Measurements from ENCODE around the gene STX4.
"Not testable (repeated sequence)": the region's sequence is repeated elsewhere in the genome, so short reads cannot be mapped to it uniquely, and the experiment has no call there.

Gene STX4

DNA sequence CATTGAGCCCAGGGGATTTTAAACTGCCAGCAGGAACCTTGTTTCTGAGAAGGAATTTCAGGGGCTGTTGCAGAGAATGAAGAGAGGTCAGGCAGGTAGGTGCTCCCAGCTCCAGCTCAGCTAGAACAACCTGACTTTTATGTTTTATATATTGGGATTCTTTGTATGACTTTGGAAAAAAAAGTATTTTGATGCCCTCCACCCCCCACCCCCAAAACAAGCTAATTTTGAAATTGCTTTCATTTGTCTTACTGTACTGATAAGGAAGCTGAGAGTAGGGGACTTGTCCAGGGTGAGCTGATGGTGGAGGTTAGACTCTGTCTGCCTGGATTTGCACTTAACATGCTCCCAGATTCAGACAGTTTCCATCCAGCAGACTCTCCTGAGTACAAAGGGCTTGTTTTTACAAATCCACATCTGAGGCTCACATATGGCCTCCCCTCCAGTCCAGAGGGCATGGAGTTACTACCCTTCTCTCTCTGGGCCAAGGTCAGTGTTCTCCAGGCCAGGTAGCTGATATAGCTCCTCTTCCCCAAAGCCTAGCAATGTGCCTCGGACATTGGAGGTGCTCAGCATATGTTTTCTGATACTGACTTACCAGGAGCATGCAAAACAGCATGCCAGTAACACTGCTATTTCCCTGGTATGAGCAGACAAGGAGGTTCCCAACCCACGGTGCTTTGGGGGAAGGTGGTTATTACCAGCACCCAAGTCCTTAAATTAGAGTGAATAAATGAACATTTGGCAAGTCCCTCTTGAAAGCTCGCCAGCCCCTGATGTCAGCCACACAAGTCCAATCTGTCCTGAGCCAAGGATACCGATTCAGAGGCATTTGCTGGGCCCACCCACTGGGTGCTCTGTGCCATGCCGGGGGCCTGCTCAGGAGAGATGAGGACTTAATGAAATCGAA is 34.3 kb upstream of the STX4 start:
- DNase-seq, result no peak

DNA sequence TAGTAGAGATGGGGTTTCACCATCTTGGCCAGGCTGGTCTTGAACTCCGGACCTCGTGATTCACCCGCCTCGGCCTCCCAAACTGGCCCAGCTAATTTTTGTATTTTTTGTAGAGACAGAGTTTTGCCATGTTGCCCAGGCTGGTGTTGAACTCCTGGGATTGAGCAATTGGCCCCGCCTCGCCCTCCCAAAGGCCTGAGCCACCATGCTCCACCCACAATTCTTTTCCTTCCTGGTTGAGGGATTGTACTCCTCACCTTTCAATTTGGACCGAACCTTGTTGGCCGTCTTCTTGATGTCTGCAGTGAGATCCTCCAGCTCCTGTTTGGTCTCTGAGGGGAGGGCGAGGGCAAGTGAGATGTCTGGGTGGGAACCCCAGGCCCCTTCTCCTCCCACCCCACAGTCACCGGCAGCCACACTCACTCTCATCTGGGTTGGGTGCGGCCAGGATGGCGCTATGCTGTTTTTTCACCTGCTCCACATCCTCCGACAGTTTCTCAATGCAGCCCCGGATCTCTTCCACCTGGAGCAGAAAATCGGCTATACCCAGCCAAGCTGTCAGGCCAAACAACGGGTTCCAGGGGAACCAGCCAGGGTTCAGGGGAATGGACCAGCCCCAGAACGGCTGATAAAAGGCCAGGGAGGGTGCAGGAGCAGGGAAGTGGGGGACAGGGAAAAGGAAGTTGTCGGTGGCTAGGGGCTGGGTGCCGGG is 32.5 kb upstream of the STX4 start:
- no peak for DNase-seq

DNA sequence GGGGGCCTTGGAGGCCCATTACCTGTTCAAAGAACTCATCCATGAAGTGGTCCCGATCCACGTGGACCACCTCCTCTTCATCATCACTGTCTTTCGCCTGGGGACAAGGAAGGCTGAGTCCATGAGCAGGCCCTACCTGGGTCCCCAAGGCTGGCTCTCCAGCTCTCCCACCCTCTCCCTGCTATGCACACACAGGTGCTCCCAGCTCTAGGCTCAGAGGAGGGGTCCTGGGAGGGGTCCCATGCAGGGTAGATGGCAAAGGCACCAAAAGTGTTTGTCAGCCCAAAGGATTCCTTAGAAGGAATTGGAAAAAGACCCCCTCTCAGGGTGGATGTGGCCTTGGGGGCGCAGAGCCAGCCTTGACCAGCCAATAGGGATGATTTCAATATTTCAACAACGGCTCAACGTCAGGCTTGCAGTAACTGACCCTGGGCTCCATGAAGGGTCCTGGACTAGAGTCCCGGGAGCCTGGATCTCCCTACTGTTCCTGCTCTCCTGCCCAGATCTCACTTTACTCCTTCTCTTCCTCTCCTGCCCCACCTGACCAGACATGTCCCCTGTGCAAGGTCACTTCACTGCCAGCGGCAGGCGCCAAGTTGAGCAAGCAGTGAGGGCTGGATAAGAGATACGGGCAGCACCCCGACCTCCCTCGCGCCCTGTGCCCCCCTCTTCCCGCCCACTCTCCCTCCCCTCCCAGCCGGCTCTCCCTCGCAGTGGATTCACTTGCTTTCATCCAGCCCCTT is 31.7 kb upstream of the STX4 start:
- DNase-seq, result no peak

DNA sequence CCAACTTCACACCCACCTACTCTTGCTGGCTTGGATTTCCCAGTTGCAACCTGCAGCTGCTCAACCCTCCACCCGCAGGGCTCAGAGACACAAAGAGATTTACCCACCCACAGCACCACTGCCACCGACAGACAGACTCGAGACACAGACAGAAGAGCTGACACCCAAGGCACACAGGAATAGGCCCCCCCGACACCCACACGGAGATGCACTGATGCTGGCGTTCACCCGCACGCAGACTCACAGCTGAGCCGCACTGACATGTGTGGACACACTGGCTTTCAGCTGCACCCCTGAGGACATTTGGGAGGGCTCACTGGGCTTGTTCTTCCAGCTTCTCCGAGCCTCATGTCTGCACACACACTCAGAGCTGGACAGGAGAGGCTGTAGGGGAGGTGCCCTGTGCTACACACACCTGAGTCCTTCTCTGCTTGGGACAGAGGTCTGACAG is 31.1 kb upstream of the STX4 start:
- no peak for DNase-seq

DNA sequence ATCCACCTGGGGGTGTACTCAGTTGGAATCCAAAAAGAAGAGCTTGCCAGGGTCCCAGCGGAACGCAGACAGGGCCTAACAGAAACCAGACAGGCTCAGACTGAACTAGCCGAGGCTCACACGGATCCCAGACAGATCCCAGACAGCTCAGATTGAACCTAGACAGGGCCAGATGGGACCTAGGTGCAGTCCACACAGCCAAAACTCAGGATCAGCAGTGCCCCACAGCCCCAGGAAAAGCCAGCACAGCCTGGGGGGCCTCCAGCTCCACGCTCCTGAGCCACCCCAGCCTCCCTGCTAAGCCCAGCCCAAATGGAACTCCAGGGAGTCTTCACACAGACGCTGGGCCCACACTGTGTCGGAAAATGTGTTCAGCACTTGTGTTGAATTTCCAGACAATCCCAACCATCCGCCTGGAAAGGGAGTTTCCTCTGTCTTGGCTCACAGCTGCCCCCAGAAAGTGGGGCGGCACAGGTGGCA is 30.5 kb upstream of the STX4 start:
- no peak for DNase-seq

DNA sequence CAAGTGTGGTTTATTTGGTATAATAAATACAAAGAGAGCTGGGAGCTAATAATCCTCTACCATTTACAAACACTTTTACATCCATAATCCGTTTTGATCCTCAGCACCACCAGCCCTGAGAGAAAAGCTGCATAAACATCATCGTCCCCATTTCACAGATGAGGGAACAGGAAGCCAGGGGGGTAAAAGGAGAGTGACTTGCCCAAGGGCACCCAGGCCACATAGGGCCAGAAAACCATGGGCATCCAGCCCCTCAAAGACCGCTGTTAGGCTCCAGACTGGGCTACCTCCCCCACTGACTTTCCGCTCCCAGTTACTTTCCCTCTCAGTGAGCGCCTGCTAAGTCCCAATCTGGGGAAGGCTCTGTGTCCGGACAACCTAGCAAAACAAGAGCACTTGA is 29.6 kb upstream of the STX4 start:
- no peak for DNase-seq

DNA sequence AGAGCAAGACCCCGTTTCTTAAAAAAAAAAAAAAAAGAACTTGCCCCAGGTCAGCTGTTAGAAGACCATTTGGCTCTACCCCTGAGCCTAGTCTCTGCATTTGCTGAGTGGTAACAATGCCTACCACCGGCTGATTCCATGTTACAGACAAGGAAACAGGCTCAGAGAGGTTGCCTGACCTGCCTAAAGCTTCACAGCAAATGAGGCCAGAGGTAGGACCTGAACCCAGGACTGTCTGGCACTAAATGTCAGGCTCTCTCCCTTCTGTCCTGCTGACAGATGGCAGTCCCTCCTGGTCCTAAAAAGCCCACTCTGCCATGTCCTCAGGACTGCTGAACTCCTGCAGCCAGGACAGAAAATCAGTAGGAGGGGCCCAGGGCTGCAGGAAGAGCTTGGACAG is 28.7 kb upstream of the STX4 start:
- no peak for DNase-seq

DNA sequence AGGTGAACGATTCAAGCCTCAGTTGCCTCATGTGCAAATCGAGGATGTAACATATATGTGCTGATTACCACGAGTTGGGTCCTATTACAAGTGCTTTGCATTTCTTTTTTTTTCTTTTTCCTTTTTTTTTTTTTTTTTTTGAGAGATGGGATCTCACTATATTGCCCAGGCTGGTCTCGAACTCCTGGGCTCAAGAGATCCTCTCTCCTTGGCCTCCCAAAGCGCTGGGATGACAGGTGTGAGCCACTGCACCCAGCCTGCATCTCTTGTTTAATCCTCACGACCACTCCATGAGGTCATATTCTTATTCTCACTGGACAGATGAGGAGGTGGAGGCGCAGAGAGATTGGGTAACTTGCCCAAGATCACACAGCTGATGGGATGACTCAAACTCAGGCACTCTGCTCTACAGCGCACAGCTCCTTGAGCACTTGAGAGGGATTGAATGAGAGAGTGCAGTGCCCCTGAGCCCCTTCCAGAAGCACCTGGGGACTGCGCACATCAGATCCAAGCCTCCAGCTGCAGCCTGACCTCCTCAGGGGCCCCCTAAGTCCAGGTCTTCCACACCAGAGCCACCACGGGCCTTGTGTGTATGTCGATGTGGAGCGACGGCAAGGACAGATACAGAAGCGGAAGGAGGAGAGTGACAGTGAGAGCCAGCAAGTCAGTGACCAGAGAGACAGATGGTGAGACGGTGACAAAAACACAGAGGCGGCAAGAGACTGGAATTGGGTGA is 27.8 kb upstream of the STX4 start:
- no peak for DNase-seq

DNA sequence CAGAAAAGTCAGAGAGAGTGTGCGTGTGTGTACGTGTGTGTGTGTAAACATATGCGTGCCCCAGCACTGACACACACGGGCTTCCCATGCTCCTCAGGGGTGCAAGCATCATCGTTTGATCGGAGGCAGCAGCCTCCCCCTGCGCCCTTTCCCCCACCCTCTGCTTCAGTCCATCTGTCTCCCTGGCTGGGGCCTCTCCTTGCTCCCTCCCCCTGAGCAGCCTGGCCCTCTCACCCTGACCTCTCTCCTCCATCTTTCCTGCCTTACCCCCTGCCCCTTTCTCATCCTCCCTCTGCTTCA is 27.3 kb upstream of the STX4 start:
- no peak for DNase-seq

DNA sequence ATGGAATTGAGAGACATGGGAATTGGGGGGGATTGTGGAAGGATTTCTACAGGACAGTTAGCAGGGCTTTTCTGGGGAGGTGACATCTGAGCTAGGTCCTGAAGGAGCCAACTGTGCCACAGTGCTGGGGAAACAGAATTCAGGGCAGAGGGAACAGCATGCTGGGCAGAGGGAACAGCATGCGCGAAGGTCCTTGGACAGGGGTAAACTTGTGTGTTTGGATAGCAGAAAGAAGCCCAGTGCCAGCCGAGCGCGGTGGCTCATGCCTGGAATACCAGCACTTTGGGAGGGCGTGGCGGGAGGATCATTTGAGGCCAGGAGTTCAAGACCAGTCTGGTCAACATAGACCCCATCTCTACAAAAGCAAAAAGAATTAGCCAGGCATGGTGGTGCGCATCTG is 26.8 kb upstream of the STX4 start:
- DNase-seq, result no peak

DNA sequence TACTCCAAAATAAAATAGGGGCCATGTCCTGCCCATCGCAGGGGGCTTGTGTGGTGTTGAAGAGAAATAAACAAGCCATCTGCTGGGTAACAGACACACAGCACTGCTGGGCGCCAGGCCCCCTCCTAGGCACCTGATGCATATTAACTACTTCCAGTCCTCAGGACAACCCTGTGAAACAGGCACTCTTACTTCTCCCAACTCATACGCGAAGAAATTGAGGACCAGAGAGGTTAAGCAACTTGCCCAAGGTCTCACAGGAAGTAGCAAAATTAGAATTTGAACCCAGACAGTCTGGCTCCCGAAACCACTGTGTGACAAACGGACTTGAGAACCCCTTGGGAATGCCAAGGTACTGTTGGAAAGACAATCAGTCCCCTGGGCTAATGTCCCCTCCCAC is 25.7 kb upstream of the STX4 start:
- DNase-seq, result no peak

DNA sequence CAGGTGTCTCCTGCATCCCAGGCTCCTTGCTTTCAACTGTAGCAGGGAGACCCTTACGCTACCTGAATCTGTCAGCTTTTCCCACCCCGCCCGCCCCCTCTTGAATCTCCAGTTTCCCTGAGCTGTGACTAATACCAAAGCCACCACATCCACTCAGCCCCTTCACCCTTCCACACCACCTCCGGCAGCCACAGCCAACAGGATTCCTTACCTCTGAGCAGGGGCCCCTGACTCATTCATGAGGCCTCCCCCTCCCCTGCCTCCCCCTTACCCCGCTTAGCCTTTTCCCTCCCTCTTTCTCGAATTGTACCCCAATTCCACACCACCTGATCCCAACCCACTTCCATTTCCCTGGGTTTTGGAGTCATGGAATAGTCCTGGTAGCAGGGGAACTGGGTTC is 25.2 kb upstream of the STX4 start:
- DNase-seq, result no peak

DNA sequence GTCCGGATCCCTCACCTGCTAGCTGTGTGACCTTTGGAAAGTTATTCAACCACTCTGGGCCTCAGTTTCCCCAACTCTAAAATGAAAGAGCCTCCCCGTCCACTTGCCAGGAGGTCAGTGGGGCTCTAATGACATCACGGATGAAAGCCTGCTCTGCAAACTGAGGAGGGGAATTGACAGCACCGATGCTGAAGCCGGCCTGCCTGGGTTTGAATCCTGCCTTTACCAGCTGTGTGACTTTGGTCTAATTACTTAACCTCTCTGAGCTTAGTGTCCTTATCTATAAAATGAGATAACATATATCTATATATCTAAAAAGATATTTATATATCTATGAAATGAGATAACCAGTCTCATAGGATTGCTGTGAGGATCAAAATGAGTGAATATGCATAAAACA is 24.8 kb upstream of the STX4 start:
- DNase-seq, result no peak

DNA sequence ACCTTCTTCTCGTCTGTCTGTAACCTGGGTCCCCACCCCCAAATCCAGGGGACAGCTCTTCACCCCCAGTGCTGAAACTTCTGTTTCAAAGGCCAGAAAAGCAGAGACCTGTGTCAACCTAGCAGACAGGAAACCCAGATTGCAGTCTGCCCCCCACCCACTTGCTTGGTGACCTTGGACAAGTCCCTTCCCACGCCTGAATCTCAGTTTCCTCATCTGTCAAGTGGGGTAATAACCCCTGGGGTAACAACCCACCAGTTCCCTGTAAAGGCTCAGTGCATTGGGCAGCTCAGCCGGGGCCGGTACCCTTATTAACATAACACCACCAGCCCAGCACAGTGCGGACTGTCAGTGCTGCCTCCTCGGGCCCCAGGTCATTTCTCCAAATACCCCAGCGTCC is 24.2 kb upstream of the STX4 start:
- DNase-seq, result no peak

DNA sequence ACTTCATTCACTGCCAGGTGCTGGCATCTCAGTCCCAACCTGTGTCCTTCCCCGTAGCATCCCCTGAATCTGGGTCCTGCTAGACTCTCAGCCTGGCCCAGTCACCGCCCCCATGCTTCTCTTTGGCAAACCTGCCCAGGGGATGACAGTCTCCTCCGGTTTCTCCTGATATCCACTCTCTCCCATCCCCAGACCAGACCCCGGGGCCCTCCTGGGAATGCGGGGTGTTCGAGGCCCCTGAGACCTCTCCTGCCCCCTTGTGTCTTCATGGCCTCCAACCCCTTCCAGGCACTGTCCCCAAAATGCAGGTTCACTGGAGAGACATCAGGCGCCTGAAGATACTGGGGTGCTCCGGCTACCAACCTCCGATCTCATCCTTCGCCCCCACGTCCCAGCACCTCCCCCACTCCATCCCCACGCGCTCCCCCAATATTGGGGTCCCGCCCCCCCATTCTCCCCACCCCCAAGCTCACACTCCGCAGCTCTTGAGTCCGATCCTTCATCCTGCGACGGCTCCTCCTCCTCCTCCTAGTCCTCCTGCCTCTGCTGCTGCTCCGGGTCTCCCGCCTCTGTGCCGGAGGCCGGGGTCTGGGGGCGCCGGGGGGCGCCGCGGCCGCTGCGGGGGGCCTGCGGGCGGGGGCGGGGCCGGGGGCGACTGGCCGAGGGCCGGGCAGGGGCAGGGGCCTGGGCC is 23.3 kb upstream of the STX4 start:
- DNase-seq, result no peak

DNA sequence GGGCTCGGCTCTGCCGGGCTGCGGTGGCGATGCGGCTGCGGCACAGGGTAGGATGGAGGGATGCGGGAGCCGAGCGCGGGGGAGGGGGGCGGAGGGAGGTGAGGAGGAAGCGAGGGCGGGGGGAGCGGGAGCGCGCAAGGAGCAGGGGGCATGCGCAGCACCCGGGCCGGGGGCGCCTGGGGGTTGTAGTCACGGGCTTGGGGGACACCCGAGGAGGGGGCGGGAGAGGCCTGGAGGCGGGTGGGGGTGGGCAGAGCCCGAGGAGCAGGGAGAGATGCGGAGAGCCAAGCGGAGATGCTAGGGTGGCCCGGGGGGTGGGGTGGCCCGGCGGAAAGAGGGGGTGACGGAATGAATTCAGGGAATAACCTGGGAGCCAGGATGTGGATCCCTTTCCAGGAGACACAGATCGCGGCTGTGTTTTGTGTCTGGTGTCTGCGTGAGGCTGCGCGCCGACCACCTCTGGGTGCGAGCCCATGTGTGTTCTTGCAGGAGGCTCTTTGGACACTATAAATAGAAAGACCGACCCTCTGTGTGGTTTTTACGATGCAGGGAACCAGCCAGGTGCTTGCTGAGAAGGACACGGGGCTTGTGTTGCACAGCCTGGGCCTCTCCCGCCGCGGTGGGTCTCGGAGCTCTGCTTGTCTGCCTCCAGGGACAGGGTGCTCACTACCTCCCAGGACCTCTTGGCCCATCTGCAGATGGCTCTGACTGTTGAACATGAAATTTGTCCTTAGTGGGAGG is 22.6 kb upstream of the STX4 start, which contains the start of gene STX1B:
Gene STX1B (minus strand): TSS at position 54 of the 741 bp plus-strand sequence. CDS start 242 bp downstream, outside the sequence.
- DNase-seq, result peak; percentile 6

DNA sequence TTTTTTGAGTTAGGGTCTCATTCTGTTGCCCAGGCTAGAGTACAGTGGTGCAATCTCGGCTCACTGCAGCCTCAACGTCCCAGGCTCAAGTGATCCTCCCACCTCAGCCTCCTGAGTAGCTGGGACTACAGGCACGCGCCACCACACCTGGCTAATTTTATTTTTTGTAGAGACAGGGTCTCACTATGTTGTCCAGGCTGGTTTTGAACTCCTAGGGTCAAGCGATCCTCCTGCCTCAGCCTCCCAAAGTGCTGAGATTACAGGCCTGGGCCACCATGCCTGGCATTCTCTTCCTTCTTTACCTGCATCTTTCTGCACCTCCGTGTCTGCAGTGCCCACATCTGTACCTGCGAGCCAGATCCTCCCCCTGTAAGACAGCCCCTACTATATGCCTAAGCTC is 21.5 kb upstream of the STX4 start:
- not testable (repeated sequence) for DNase-seq

DNA sequence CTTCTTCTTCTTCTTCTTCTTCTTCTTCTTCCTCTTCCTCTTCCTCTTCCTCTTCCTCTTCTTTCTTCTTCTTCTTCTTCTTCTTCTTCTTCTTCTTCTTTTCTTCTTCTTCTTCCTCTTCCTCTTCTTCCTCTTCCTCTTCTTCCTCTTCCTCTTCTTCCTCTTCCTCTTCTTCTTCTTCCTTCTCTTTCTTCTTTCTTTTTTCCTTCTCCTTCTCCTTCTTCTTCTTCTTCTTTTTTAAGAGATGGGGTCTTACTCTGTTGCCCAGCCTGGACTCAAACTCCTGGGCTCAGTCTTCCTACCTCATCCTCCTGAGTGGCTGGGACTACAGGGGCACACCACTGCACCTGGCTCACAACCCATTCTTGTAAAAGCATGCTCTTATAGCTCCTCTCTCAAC is 20.1 kb upstream of the STX4 start:
- not testable (repeated sequence) for DNase-seq

DNA sequence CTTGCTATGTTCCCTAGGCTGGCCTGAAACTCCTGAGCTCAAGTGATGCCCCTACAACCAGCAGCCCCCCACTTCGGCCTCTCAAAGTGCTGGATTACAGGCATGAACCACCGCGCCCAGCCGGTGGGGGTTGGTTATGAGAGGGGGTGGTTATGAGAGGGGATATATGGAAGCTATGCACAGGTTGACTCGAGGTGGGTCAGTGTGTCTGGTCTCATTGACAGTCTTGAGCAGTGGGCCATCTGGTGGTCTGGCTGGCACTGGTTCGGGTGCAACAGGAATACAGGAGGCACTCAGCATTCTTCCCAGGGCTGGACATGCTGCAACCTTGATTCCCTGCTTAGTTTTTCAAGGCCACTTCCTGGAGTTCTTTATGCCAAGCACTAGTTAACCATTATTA is 17.3 kb upstream of the STX4 start:
- DNase-seq, result no peak

DNA sequence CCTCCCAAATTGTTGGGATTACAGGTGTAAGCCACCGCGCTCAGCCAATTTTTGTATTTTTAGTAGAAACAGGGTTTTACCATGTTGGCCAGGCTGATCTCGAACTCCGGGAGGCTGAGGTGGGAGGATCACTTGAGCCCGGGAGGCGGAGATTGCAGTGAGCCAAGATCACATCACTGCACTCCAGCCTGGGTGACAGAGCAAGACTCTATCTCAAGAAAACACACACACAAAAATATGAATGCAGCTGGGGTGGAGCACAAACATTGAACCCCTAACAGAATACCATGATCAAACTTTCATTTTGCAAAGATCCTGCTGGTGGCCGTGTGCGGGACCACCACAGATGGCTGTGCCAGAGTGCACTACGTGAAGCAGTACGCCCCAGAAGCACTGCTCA is 15.6 kb upstream of the STX4 start:
- not testable (repeated sequence) for DNase-seq

DNA sequence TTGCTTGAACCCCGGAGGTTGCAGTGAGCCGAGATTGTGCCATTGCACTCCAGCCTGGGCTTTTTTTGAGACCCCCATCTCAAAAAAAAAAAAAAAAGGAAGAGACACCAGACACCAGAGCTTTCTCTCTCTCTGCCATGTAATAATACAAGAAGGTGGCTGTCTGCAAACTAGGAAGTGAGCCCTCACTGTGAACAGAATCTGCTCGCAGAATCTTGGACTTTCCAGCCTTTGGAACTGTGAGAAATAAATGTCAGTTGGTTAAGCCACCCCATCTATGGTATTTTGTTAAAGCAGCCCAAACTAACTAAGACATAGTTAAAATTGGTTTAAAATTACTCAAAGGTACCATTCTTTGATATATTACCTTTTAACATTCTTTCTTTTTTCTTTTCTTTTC is 12.8 kb upstream of the STX4 start:
- no peak for DNase-seq
